ENCODE results near the gene ENAM. TPM values are rescaled to one million over a fixed set of nuclear protein-coding genes. Genes with fewer than 3 reads are reported as not detected.
"Not testable (repeated sequence)": the region's sequence is repeated elsewhere in the genome, so short reads cannot be mapped to it uniquely, and the experiment has no call there.

The ENAM gene
- total and polyA plus RNA-seq, 2 experiments from 2014 or later, result not detected

GRCh38 chr4:70694633-70695032 lies 66.1 kb downstream of the ENAM start:
- Histone ChIP-seq H3K79me2 (replicated peaks; ENCODE audit: insufficient read depth) (peaks cover 28% of the 10 kb centered on the region), H4K20me1 (replicated peaks; ENCODE audit: insufficient read depth) (peaks cover 25% of the 10 kb centered on the region)
- not testable (repeated sequence) for H3K9me2 ChIP-seq (ENCODE audit: insufficient read depth); H3K9me3 Mint-ChIP-seq; H3K4me1 Mint-ChIP-seq; H3K36me3 ChIP-seq (ENCODE audit: insufficient read depth); H3K27me3 Mint-ChIP-seq (ENCODE audit: insufficient read depth, low read depth, poor library complexity); H3K4me3 Mint-ChIP-seq; H2AFZ ChIP-seq; H3F3A ChIP-seq (replicated peaks; ENCODE audit: low read depth); H3K4me3 ChIP-seq; H3K4me1 ChIP-seq (ENCODE audit: insufficient read depth); H3K27me3 ChIP-seq (ENCODE audit: insufficient read depth); H3K27ac Mint-ChIP-seq; H3K27ac ChIP-seq (ENCODE audit: low read depth); ATAC-seq; H3K4me2 ChIP-seq; DNase-seq (ENCODE audit: low spot score)
- peaks cover 19% of the 10 kb centered on the region for H3K36me3 Mint-ChIP-seq (ENCODE audit: low read depth)

Other genes starting within 250 kb of the ENAM start
- not detected in 2 replicates for gene SMR3B, start 245.6 kb upstream of the ENAM start, total RNA-seq (2014; rRNA removed; shearing (Covaris generic))
- gene SMR3B, start 245.6 kb upstream of the ENAM start, polyA plus RNA-seq (2016; fragmentation: Nextera tagmentation; extraction: Ambion mirVana), result not detected in 2 replicates
- not detected in 2 replicates for gene OPRPN, start 230.8 kb upstream of the ENAM start, total RNA-seq (2014; rRNA removed; shearing (Covaris generic))
- not detected in 2 replicates for gene OPRPN, start 230.8 kb upstream of the ENAM start, polyA plus RNA-seq (2016; fragmentation: Nextera tagmentation; extraction: Ambion mirVana)
- not detected in 2 replicates for gene MUC7, start 156.5 kb upstream of the ENAM start, total RNA-seq (2014; rRNA removed; shearing (Covaris generic))
- not detected in 2 replicates for gene MUC7, start 156.5 kb upstream of the ENAM start, polyA plus RNA-seq (2016; fragmentation: Nextera tagmentation; extraction: Ambion mirVana)
- gene AMTN, start 110.2 kb upstream of the ENAM start, total RNA-seq (2014; rRNA removed; shearing (Covaris generic)), result not detected in 2 replicates
- not detected in 2 replicates for gene AMTN, start 110.2 kb upstream of the ENAM start, polyA plus RNA-seq (2016; fragmentation: Nextera tagmentation; extraction: Ambion mirVana)
- gene AMBN, start 36.5 kb upstream of the ENAM start, total RNA-seq (2014; rRNA removed; shearing (Covaris generic)), result not detected in 2 replicates
- gene AMBN, start 36.5 kb upstream of the ENAM start, polyA plus RNA-seq (2016; fragmentation: Nextera tagmentation; extraction: Ambion mirVana), result not detected in 2 replicates
- gene JCHAIN, start 37.8 kb downstream of the ENAM start, total RNA-seq (2014; rRNA removed; shearing (Covaris generic)), result not detected in 2 replicates
- gene JCHAIN, start 37.8 kb downstream of the ENAM start, polyA plus RNA-seq (2016; fragmentation: Nextera tagmentation; extraction: Ambion mirVana), result 0.23 and 0.52 TPM in 2 replicates
- gene UTP3, start 59.8 kb downstream of the ENAM start, total RNA-seq (2014; rRNA removed; shearing (Covaris generic)), result 29.9 and 36.9 TPM in 2 replicates
- 44.3 and 45.3 TPM in 2 replicates for gene UTP3, start 59.8 kb downstream of the ENAM start, polyA plus RNA-seq (2016; fragmentation: Nextera tagmentation; extraction: Ambion mirVana)
- 26.6 and 29.2 TPM in 2 replicates for gene RUFY3, start 93.2 kb downstream of the ENAM start, total RNA-seq (2014; rRNA removed; shearing (Covaris generic))
- gene RUFY3, start 93.2 kb downstream of the ENAM start, polyA plus RNA-seq (2016; fragmentation: Nextera tagmentation; extraction: Ambion mirVana), result 13.7 and 18.3 TPM in 2 replicates
- 101 and 108 TPM in 2 replicates for gene GRSF1, start 211.1 kb downstream of the ENAM start, total RNA-seq (2014; rRNA removed; shearing (Covaris generic))
- 71.1 and 77.3 TPM in 2 replicates for gene GRSF1, start 211.1 kb downstream of the ENAM start, polyA plus RNA-seq (2016; fragmentation: Nextera tagmentation; extraction: Ambion mirVana)